IMR-90 (cell line): ENCODE measurements around the gene TPI1. TPM values are rescaled to one million over a fixed set of nuclear protein-coding genes. Genes with fewer than 3 reads are reported as not detected.

Experiments
- ATAC-seq: fragments of 200-7000 bp; cut with Tn5 transposase; 2 replicates; pipeline ENCODE4 v1.9.1; 2020; ENCODE audit warnings: low read depth, mild to moderate bottlenecking, moderate library complexity
- BruUV-seq: library from RNA; stranded (reverse); fragments of 400-500 nt; replicated peaks from 2 replicates; lab custom pipeline; 2021; lab: Mats Ljungman, UMichigan
- CTCF ChIA-PET: fragments of 300-600 bp; formaldehyde crosslinking; extraction: SDS; loops from one replicate; lab custom pipeline; 2021; ENCODE audit warnings: antibody characterized with exemption; lab: Yijun Ruan, JAX
- POLR2A ChIA-PET: fragments of 300-600 bp; sonication (Branson Sonifier 250); formaldehyde crosslinking; loops from one replicate; lab custom pipeline; 2022; ENCODE audit warnings: antibody characterized with exemption; ENCODE audit not compliant: unreplicated experiment; lab: Charles Lee
- DNase-seq: peaks from one replicate; pipeline ENCODE4 v3.0.0; 2013
- H2AFZ ChIP-seq: replicated peaks from 2 replicates; pipeline ENCODE3; 2013; ENCODE audit warnings: low read length, mild to moderate bottlenecking; ENCODE audit not compliant: poor library complexity
- H2AK5ac ChIP-seq: 2 replicates; pipeline ENCODE4 v1.6.1; 2013; ENCODE audit warnings: low read depth, low read length, inconsistent platforms
- H2AK9ac ChIP-seq: replicated peaks from 2 replicates; pipeline ENCODE3; 2013; ENCODE audit warnings: mild to moderate bottlenecking, low read depth, low read length, moderate library complexity; ENCODE audit not compliant: poor library complexity
- H2BK120ac ChIP-seq: 2 replicates; pipeline ENCODE4 v1.6.1; 2013; ENCODE audit warnings: low read depth, low read length, inconsistent platforms
- H2BK15ac ChIP-seq: 3 replicates; pipeline ENCODE4 v1.6.1; 2013; ENCODE audit warnings: low read depth, low read length, inconsistent platforms
- H2BK20ac ChIP-seq: 2 replicates; pipeline ENCODE4 v1.6.1; 2013; ENCODE audit warnings: low read depth, mild to moderate bottlenecking, inconsistent platforms, low read length, moderate library complexity
- H2BK5ac ChIP-seq: 2 replicates; pipeline ENCODE4 v1.6.1; 2013; ENCODE audit warnings: mild to moderate bottlenecking, low read depth, low read length, inconsistent platforms; ENCODE audit not compliant: poor library complexity, severe bottlenecking
- H3K14ac ChIP-seq: replicated peaks from 2 replicates; pipeline ENCODE4 v1.6.1; 2013; ENCODE audit warnings: low read depth, low read length, inconsistent platforms
- H3K18ac ChIP-seq: 2 replicates; pipeline ENCODE4 v1.6.1; 2013; ENCODE audit warnings: low read depth, low read length, control low read depth
- H3K23ac ChIP-seq: 2 replicates; pipeline ENCODE4 v1.6.1; 2013; ENCODE audit warnings: low read depth, low read length, inconsistent platforms
- H3K27ac ChIP-seq: 2 replicates; pipeline ENCODE4 v1.5.1; 2013; ENCODE audit warnings: mild to moderate bottlenecking, control low read depth, low read length; ENCODE audit not compliant: insufficient read depth
- H3K27me3 ChIP-seq: 2 replicates; pipeline ENCODE4 v1.6.1; 2013; ENCODE audit warnings: low read length; ENCODE audit not compliant: control insufficient read depth, insufficient read depth
- H3K36me3 ChIP-seq: 2 replicates; pipeline ENCODE4 v1.6.1; 2013; ENCODE audit warnings: low read length, mixed read lengths; ENCODE audit not compliant: control insufficient read depth, insufficient read depth
- H3K4ac ChIP-seq: 2 replicates; pipeline ENCODE4 v1.6.1; 2013; ENCODE audit warnings: low read depth, low read length, inconsistent platforms
- H3K4me1 ChIP-seq: 2 replicates; pipeline ENCODE4 v1.6.1; 2013; ENCODE audit warnings: low read length, mixed read lengths; ENCODE audit not compliant: control insufficient read depth, insufficient read depth
- H3K4me2 ChIP-seq: 2 replicates; pipeline ENCODE4 v1.6.1; 2013; ENCODE audit warnings: low read depth, mild to moderate bottlenecking, control low read depth, low read length, moderate library complexity
- H3K4me3 ChIP-seq: 2 replicates; pipeline ENCODE4 v1.5.1; 2013; ENCODE audit warnings: low read depth, mild to moderate bottlenecking, control low read depth, low read length, moderate library complexity; ENCODE audit not compliant: insufficient read depth
- H3K56ac ChIP-seq: 2 replicates; pipeline ENCODE4 v1.6.1; 2013; ENCODE audit warnings: low read length, inconsistent platforms; ENCODE audit not compliant: insufficient read depth; ENCODE audit errors: extremely low read depth
- H3K79me1 ChIP-seq, 2 experiments: 2 replicates each; pipeline ENCODE4 v1.6.1; 2013; ENCODE audit warnings: low read length in 2 of 2, inconsistent platforms in 1 of 2, low read depth in 1 of 2
- H3K9ac ChIP-seq: 2 replicates; pipeline ENCODE4 v1.6.1; 2013; ENCODE audit warnings: low read depth, low read length, control low read depth
- H3K9me1 ChIP-seq: 2 replicates; pipeline ENCODE4 v1.6.1; 2013; ENCODE audit warnings: low read length, inconsistent platforms; ENCODE audit not compliant: insufficient read depth
- H3K9me3 ChIP-seq: 2 replicates; pipeline ENCODE4 v1.6.1; 2013; ENCODE audit warnings: low read length; ENCODE audit not compliant: control insufficient read depth, insufficient read depth
- H4K20me1 ChIP-seq: 2 replicates; pipeline ENCODE4 v1.6.1; 2013; ENCODE audit warnings: low read length, inconsistent platforms; ENCODE audit not compliant: insufficient read depth
- H4K5ac ChIP-seq: 2 replicates; pipeline ENCODE4 v1.6.1; 2013; ENCODE audit warnings: mild to moderate bottlenecking, low read depth, low read length, control low read depth
- H4K8ac ChIP-seq, 2 experiments: 2 replicates each; pipeline ENCODE4 v1.6.1; 2013; ENCODE audit warnings: low read depth in 2 of 2, low read length in 2 of 2, control low read depth in 1 of 2, inconsistent platforms in 1 of 2
- H4K91ac ChIP-seq: 2 replicates; pipeline ENCODE4 v1.6.1; 2013; ENCODE audit warnings: low read depth, low read length, inconsistent platforms; ENCODE audit not compliant: insufficient read depth
- BHLHE40 ChIP-seq: fragments of 150-350 bp; IDR thresholded peaks from 2 replicates; pipeline ENCODE4 v1.6.1; 2016; ENCODE audit warnings: mild to moderate bottlenecking, low read depth, low read length
- FOS ChIP-seq: fragments of 150-350 bp; IDR thresholded peaks from 2 replicates; pipeline ENCODE4 v1.6.1; 2016; ENCODE audit warnings: low read depth, low read length
- MAFK ChIP-seq: IDR thresholded peaks from 2 replicates; pipeline ENCODE4 v1.6.1; 2012; ENCODE audit warnings: low read depth, low read length, improper control_type of control experiment
- MXI1 ChIP-seq: IDR thresholded peaks from 2 replicates; pipeline ENCODE4 v1.6.1; 2012; ENCODE audit warnings: low read depth, mild to moderate bottlenecking, low read length, moderate library complexity, borderline replicate concordance
- NFE2L2 ChIP-seq: fragments of 150-350 bp; IDR thresholded peaks from 2 replicates; pipeline ENCODE4 v1.6.1; 2016; ENCODE audit warnings: low read depth, mild to moderate bottlenecking, low read length
- RFX5 ChIP-seq: IDR thresholded peaks from 2 replicates; pipeline ENCODE4 v1.8.0; 2012; ENCODE audit warnings: low read depth, mild to moderate bottlenecking, low read length, moderate library complexity
- USF2 ChIP-seq: fragments of 150-350 bp; IDR thresholded peaks from 2 replicates; pipeline ENCODE4 v1.6.1; 2017; ENCODE audit warnings: mild to moderate bottlenecking, antibody characterized with exemption, low read length, low read depth
- WGBS, 2 experiments: methylation state at CpG; one replicate each; pipeline versions ENCODE4 v1.1.5 to v1.1.7; 2013; ENCODE audit warnings: missing lambda C conversion rate in 2 of 2; ENCODE audit not compliant: insufficient read length in 1 of 2; ENCODE audit errors: extremely low coverage in 2 of 2; 5-methylcytosine and 5-hydroxymethylcytosine counted together
- dilution Hi-C: fragments of 300-500 bp; cut with HindIII; formaldehyde crosslinking; loops from one replicate; pipeline ENCODE4 v1.14.3; 2018; ENCODE audit warnings: low sequenced_read_pairs; ENCODE audit not compliant: unreplicated experiment
- in situ Hi-C: fragments of 300-500 bp; cut with MboI; formaldehyde crosslinking; loops from 3 replicates; pipeline ENCODE4 v1.14.3; 2019; ENCODE audit warnings: low sequenced_read_pairs, inconsistent platforms, mixed read lengths
- intact Hi-C: fragments of 100-400 bp; cut with micrococcal nuclease; formaldehyde crosslinking; loops from 2 replicates; pipeline ENCODE4 v1.10.0; 2022
- polyA plus RNA-seq, 3 experiments: library from polyadenylated mRNA; depleted of rRNA; stranded (reverse); fragments of >200 nt; gene quantifications; 2 replicates each; pipeline ENCODE4 v1.2.3, GENCODE V29; 2012; ENCODE audit warnings: low replicate concordance in 1 of 3
- total RNA-seq: library from RNA; depleted of rRNA; stranded (reverse); fragments of >200 nt; gene quantifications from 2 replicates; pipeline ENCODE4 v1.2.3, GENCODE V29; 2012
- TF ChIP-seq, protein P1 (sequence below): conservative IDR thresholded peaks from 2 replicates; pipeline ENCODE4 v1.5.1; 2012; ENCODE audit warnings: mild to moderate bottlenecking, low read depth, low read length, improper control_type of control experiment
- TF ChIP-seq, protein P2 (sequence below): fragments of 150-350 bp; IDR thresholded peaks from 2 replicates; pipeline ENCODE4 v1.6.1; 2016; ENCODE audit warnings: low read depth, mild to moderate bottlenecking, low read length, moderate library complexity, borderline replicate concordance

The TPI1 gene
- total and polyA plus RNA-seq, 2 of the 4 experiments (the other 2 are of a cell fraction): 1,995 to 2,176 TPM

- no peak for TF ChIP-seq RFX5
These were observed 45.0 kb downstream of the TPI1 start (continued) for GRCh38 chr12:6912164-6912935.

DNA sequence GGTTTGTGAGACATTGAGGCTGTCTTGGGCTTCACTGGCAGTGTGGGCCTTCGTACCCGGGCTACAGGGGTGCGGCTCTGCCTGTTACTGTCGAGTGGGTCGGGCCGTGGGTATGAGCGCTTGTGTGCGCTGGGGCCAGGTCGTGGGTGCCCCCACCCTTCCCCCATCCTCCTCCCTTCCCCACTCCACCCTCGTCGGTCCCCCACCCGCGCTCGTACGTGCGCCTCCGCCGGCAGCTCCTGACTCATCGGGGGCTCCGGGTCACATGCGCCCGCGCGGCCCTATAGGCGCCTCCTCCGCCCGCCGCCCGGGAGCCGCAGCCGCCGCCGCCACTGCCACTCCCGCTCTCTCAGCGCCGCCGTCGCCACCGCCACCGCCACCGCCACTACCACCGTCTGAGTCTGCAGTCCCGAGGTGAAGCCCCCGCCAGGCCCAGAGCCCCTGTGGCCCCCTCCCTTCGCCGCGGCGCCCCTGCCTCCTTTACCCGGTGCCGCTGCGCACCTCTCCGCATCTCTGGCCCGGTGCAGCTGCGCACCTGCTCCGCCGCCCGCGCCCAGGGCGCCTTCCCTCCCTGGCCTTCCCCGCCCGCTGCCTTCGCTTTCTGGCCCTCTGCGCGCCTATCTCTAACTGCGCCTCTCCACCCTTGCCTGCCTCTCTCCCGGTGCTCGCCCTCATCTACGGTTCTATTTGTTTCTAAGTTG, 47.1 kb downstream of the TPI1 start, which contains the start of gene ENO2:
ENO2 (plus strand) TSS at position 335 of the 701 bp plus-strand sequence. CDS start 1,253 bp downstream, outside the sequence.
- Histone ChIP-seq H4K5ac (peak within 1 kb of the TSS; percentile 92), H3K4me1 (peaks cover 24% of the 10 kb centered on the region), H3K36me3 (peaks cover 22% of the 10 kb centered on the region), H3K27ac (peak within 1 kb of the TSS; percentile 87), H2BK20ac (no peak within 1 kb of the TSS), H3K27me3 (no peaks in the 10 kb centered on the region), H4K20me1 (0 out of 2 replicates have a peak, but pooled peaks cover 6% of the 10 kb centered on the region), H3K23ac (peak within 1 kb of the TSS; percentile 77), H3K9ac (peak within 1 kb of the TSS; percentile 66), H3K9me1 (peaks cover 7% of the 10 kb centered on the region; the same call in 1 of the 2 replicates), H3K4me3 (peak within 1 kb of the TSS; percentile 90), H2AK9ac (peak within 1 kb of the TSS; percentile 93), H2BK5ac (peak within 1 kb of the TSS; percentile 89), H4K8ac (peak within 1 kb of the TSS; percentile 88 to 100), H3K79me1 (peaks cover 35 to 41% of the 10 kb centered on the region in 2 experiments), H2BK15ac (peak within 1 kb of the TSS; percentile 81; the same call in 2 of the 3 replicates), H3K9me3 (no peaks in the 10 kb centered on the region), H2AK5ac (peak within 1 kb of the TSS; percentile 88), H3K4ac (peak within 1 kb of the TSS; percentile 75), H2AFZ (peak within 1 kb of the TSS; percentile 89), H3K14ac (peak within 1 kb of the TSS; percentile 69), H3K4me2 (peak within 1 kb of the TSS; percentile 96), H3K56ac (0 out of 2 replicates have a peak within 1 kb of the TSS, but pooled peaks have one; percentile 8), H4K91ac (peak within 1 kb of the TSS; percentile 77; the same call in 1 of the 2 replicates), H2BK120ac (peak within 1 kb of the TSS; percentile 53), H3K18ac (peak within 1 kb of the TSS; percentile 85)
- BruUV-seq: no TSS peak
- in situ Hi-C loops (no loop called here), dilution Hi-C loops (no loop called here), intact Hi-C loops (no loop called here)
- ChIA-PET POLR2A (interaction anchor here (0.9 kb wide), 1 partner anchor 199 kb away, joined by 4 read pairs; no protein-coding TSS in a partner anchor), CTCF (interaction anchor here (2.1 kb wide), 1 partner anchor 10 kb away, joined by 7 read pairs; no protein-coding TSS in a partner anchor)
- DNase-seq (peak; percentile 63), ATAC-seq (peak; percentile 92)
- WGBS, 2 experiments: 1% methylated on average over 23 of the region's 68 CpGs; no CpG with 5 or more reads in 1 of the 2 experiments
- TF ChIP-seq RFX5 (no peak), MAFK (no peak), NFE2L2 (no peak), FOS (peak; percentile 31; the same call in 1 of the 2 replicates), BHLHE40 (no peak), USF2 (peak; percentile 89), MXI1 (no peak)
- TF ChIP-seq, protein P1, sequence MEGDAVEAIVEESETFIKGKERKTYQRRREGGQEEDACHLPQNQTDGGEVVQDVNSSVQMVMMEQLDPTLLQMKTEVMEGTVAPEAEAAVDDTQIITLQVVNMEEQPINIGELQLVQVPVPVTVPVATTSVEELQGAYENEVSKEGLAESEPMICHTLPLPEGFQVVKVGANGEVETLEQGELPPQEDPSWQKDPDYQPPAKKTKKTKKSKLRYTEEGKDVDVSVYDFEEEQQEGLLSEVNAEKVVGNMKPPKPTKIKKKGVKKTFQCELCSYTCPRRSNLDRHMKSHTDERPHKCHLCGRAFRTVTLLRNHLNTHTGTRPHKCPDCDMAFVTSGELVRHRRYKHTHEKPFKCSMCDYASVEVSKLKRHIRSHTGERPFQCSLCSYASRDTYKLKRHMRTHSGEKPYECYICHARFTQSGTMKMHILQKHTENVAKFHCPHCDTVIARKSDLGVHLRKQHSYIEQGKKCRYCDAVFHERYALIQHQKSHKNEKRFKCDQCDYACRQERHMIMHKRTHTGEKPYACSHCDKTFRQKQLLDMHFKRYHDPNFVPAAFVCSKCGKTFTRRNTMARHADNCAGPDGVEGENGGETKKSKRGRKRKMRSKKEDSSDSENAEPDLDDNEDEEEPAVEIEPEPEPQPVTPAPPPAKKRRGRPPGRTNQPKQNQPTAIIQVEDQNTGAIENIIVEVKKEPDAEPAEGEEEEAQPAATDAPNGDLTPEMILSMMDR: no peak
- TF ChIP-seq, protein P2, sequence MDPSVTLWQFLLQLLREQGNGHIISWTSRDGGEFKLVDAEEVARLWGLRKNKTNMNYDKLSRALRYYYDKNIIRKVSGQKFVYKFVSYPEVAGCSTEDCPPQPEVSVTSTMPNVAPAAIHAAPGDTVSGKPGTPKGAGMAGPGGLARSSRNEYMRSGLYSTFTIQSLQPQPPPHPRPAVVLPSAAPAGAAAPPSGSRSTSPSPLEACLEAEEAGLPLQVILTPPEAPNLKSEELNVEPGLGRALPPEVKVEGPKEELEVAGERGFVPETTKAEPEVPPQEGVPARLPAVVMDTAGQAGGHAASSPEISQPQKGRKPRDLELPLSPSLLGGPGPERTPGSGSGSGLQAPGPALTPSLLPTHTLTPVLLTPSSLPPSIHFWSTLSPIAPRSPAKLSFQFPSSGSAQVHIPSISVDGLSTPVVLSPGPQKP: no peak
